Testis (tissue), 2 donors: ENCODE data around the gene TTLL8.

Experiments
- POLR2A ChIP-seq: fragments of 450-650 bp; IDR thresholded peaks from one replicate; pipeline ENCODE4 v1.6.1; 2017; ENCODE audit warnings: antibody characterized with exemption, mild to moderate bottlenecking, moderate library complexity
- TF ChIP-seq, protein P1 (sequence below), 3 experiments: fragments of 450-650 bp in 2 of 3; fragments of 200-600 bp in 1 of 3; sonication (generic) in 1 of 3; IDR thresholded peaks; one replicate each; pipeline ENCODE4 v1.5.1; 2016 to 2019; ENCODE audit warnings: antibody characterized with exemption in 3 of 3, mild to moderate bottlenecking in 2 of 3, moderate library complexity in 1 of 3

DNA sequence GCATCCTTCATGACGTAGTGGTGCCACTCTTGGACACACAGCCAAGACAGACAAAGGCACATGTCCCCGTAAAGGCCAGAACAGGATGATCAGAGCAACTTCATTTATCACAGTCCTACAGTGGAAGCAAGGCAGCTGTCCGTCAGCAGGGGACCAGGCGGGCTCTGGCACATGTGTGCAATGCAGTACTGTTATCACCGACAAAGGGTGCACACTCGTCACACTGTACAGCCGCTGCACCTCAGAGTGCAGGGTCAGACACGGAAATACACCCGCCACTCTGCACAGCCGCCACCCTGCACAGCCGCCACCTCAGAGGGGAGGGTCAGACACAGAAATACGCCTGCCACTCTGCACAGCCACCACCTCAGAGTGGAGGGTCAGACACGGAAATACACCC, 32.1 kb downstream of the TTLL8 start:
- TF ChIP-seq, protein P1, sequence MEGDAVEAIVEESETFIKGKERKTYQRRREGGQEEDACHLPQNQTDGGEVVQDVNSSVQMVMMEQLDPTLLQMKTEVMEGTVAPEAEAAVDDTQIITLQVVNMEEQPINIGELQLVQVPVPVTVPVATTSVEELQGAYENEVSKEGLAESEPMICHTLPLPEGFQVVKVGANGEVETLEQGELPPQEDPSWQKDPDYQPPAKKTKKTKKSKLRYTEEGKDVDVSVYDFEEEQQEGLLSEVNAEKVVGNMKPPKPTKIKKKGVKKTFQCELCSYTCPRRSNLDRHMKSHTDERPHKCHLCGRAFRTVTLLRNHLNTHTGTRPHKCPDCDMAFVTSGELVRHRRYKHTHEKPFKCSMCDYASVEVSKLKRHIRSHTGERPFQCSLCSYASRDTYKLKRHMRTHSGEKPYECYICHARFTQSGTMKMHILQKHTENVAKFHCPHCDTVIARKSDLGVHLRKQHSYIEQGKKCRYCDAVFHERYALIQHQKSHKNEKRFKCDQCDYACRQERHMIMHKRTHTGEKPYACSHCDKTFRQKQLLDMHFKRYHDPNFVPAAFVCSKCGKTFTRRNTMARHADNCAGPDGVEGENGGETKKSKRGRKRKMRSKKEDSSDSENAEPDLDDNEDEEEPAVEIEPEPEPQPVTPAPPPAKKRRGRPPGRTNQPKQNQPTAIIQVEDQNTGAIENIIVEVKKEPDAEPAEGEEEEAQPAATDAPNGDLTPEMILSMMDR (IDR thresholded peaks at IDR 0.05), result no peak
- TF ChIP-seq POLR2A, result no peak
